CD4-positive, alpha-beta T cell (primary cell): ENCODE measurements around the gene TREH. TPM values are rescaled to one million over a fixed set of nuclear protein-coding genes. Genes with fewer than 3 reads are reported as not detected.

Experiments used
- ATAC-seq: fragments of 200-7000 bp; cut with Tn5 transposase; one replicate; pipeline ENCODE4 v1.10.0; 2022; ENCODE audit warnings: mild to moderate bottlenecking; ENCODE audit not compliant: poor library complexity
- CTCF ChIA-PET: fragments of 350-600 bp; sonication (Branson Sonifier 250); formaldehyde crosslinking; loops from one replicate; lab custom pipeline; 2021; ENCODE audit warnings: antibody characterized with exemption, inconsistent platforms; lab: Charles Lee
- POLR2A ChIA-PET: fragments of 350-600 bp; sonication (Branson Sonifier 250); formaldehyde crosslinking; loops from one replicate; lab custom pipeline; 2021; ENCODE audit warnings: antibody characterized with exemption, inconsistent platforms; lab: Charles Lee
- DNase-seq, 14 experiments: peaks; one replicate each; pipeline ENCODE4 v3.0.0-alpha.2; 2013 to 2020; ENCODE audit warnings: mixed read lengths in 2 of 14
- H3K27ac ChIP-seq, 2 donors: one replicate each; pipeline versions ENCODE4 v1.5.1 to v1.7.0; 2013; ENCODE audit warnings: low read length in 2 of 2, low read depth in 1 of 2, mild to moderate bottlenecking in 1 of 2
- H3K27me3 ChIP-seq, 2 experiments: 1 replicate in 1 of 2; 2 replicates in 1 of 2; pipeline versions ENCODE4 v1.6.1 to v1.7.0; 2013; ENCODE audit warnings: low read length in 2 of 2, control low read depth in 1 of 2, mild to moderate bottlenecking in 1 of 2, moderate library complexity in 1 of 2; ENCODE audit not compliant: insufficient read depth in 2 of 2, control insufficient read depth in 1 of 2
- H3K36me3 ChIP-seq: one replicate; pipeline ENCODE4 v1.6.1; 2013; ENCODE audit warnings: low read length, control low read depth; ENCODE audit not compliant: insufficient read depth
- H3K4me1 ChIP-seq: one replicate; pipeline ENCODE4 v1.6.1; 2013; ENCODE audit warnings: low read length, control low read depth; ENCODE audit not compliant: insufficient read depth
- H3K4me3 ChIP-seq: one replicate; pipeline ENCODE4 v1.5.1; 2013; ENCODE audit warnings: mild to moderate bottlenecking, low read length, moderate library complexity
- H3K9me3 ChIP-seq, 2 experiments: 1 replicate in 1 of 2; 2 replicates in 1 of 2; pipeline versions ENCODE4 v1.6.1 to v1.7.0; 2013; ENCODE audit warnings: low read length in 2 of 2, mild to moderate bottlenecking in 2 of 2, control low read depth in 1 of 2, moderate library complexity in 1 of 2; ENCODE audit not compliant: control insufficient read depth in 1 of 2, insufficient read depth in 1 of 2
- H3K27ac Mint-ChIP-seq: one replicate; pipeline ENCODE4 v1.8.0; 2020; ENCODE audit warnings: mixed read lengths
- H3K27me3 Mint-ChIP-seq: one replicate; pipeline ENCODE4 v1.8.0; 2021; ENCODE audit warnings: mixed read lengths
- H3K36me3 Mint-ChIP-seq: one replicate; pipeline ENCODE4 v1.8.0; 2021; ENCODE audit warnings: low read depth, mixed read lengths
- H3K4me1 Mint-ChIP-seq: one replicate; pipeline ENCODE4 v1.8.0; 2021; ENCODE audit warnings: low read depth, mixed read lengths
- H3K4me3 Mint-ChIP-seq: one replicate; pipeline ENCODE4 v1.8.0; 2020; ENCODE audit warnings: mild to moderate bottlenecking, mixed read lengths
- H3K9me3 Mint-ChIP-seq: one replicate; pipeline ENCODE4 v1.8.0; 2020; ENCODE audit warnings: mixed read lengths
- CTCF ChIP-seq: fragments of 200-600 bp; IDR thresholded peaks from one replicate; pipeline ENCODE4 v1.8.0; 2022; ENCODE audit warnings: antibody characterized with exemption, mild to moderate bottlenecking
- intact Hi-C, 2 experiments: fragments of 100-400 bp; cut with DNase I in 1 of 2; cut with micrococcal nuclease in 1 of 2; formaldehyde crosslinking; loops; one replicate each; pipeline versions ENCODE4 v1.15.1 to v1.9.0; 2023 to 2025; cut with DNase I, micrococcal nuclease
- total RNA-seq, 174 experiments: library from RNA in 2 of 174; stranded (reverse) in 2 of 174; gene quantifications; one replicate each; pipeline ENCODE4 v1.2.3 and lab custom pipeline; 2021 to 2026

The TREH gene
- total RNA-seq, 2 experiments from 2014 or later = not detected

- no peak for ATAC-seq
- Histone ChIP-seq H3K36me3 (no peaks in the 10 kb centered on the region), H3K27ac (no peak overlapping the region), H3K4me3 (no peak overlapping the region), H3K27me3 (no peaks in the 10 kb centered on the region), H3K9me3 (no peaks in the 10 kb centered on the region), H3K4me1 (peaks cover 12% of the 10 kb centered on the region)
- no peaks in the 10 kb centered on the region for H3K27me3 Mint-ChIP-seq
- intact Hi-C loops = loop anchor here in 1 of 2 experiments (5.0 kb wide), 3 partner anchors 61 to 511 kb away; partner anchors contain the start of gene UPK2
- ChIA-PET CTCF (interaction anchor here (1.4 kb wide), 1 partner anchor 32 kb away, joined by 5 read pairs; no protein-coding TSS in a partner anchor), POLR2A (interaction anchor here (0.6 kb wide), 1 partner anchor 39 kb away, joined by 3 read pairs; no protein-coding TSS in a partner anchor)
- H3K36me3 Mint-ChIP-seq = no peaks in the 10 kb centered on the region
- no peak for DNase-seq
- no peak overlapping the region for H3K4me3 Mint-ChIP-seq
- no peaks in the 10 kb centered on the region for H3K9me3 Mint-ChIP-seq
- TF ChIP-seq CTCF = no peak
- no peak overlapping the region for H3K27ac Mint-ChIP-seq
- H3K4me1 Mint-ChIP-seq = peaks cover 5% of the 10 kb centered on the region
These were observed 21.6 kb downstream of the TREH start for GRCh38 chr11:118657709-118658428.

GRCh38 chr11:118657238-118657637, 22.2 kb downstream of the TREH start:
- Histone ChIP-seq H3K27ac (no peak overlapping the region), H3K4me1 (peaks cover 17% of the 10 kb centered on the region), H3K27me3 (no peaks in the 10 kb centered on the region), H3K9me3 (no peaks in the 10 kb centered on the region), H3K36me3 (no peaks in the 10 kb centered on the region), H3K4me3 (no peak overlapping the region)
- TF ChIP-seq CTCF = no peak
- no peaks in the 10 kb centered on the region for H3K27me3 Mint-ChIP-seq
- H3K4me1 Mint-ChIP-seq = peaks cover 11% of the 10 kb centered on the region
- no peaks in the 10 kb centered on the region for H3K9me3 Mint-ChIP-seq
- no peaks in the 10 kb centered on the region for H3K36me3 Mint-ChIP-seq
- ATAC-seq = no peak
- intact Hi-C loops = loop anchor here in 1 of 2 experiments (5.0 kb wide), 3 partner anchors 60 to 510 kb away; partner anchors contain the start of gene UPK2
- no peak overlapping the region for H3K27ac Mint-ChIP-seq
- ChIA-PET POLR2A (no interaction called here), CTCF (interaction anchor here (1.4 kb wide), 1 partner anchor 33 kb away, joined by 5 read pairs; no protein-coding TSS in a partner anchor)
- no peak overlapping the region for H3K4me3 Mint-ChIP-seq
- DNase-seq = no peak

- no peaks in the 10 kb centered on the region for H3K9me3 Mint-ChIP-seq
- H3K4me1 Mint-ChIP-seq = peaks cover 12% of the 10 kb centered on the region
- intact Hi-C loops = loop anchor here in 1 of 2 experiments (5.0 kb wide), 3 partner anchors 59 to 509 kb away; partner anchors contain the start of gene UPK2
These were observed 22.8 kb downstream of the TREH start for GRCh38 chr11:118656563-118657165.

More at GRCh38 chr11:118656563-118657165, 22.8 kb downstream of the TREH start:
- no peak for ATAC-seq
- DNase-seq = no peak
- Histone ChIP-seq H3K27ac (no peak overlapping the region), H3K4me1 (peaks cover 17% of the 10 kb centered on the region), H3K9me3 (no peaks in the 10 kb centered on the region), H3K27me3 (no peaks in the 10 kb centered on the region), H3K4me3 (no peak overlapping the region), H3K36me3 (no peaks in the 10 kb centered on the region)
- H3K4me3 Mint-ChIP-seq = no peak overlapping the region
- no peak for TF ChIP-seq CTCF
- H3K36me3 Mint-ChIP-seq = no peaks in the 10 kb centered on the region
- H3K27me3 Mint-ChIP-seq = no peaks in the 10 kb centered on the region
- POLR2A ChIA-PET = no interaction called here
- CTCF ChIA-PET = interaction anchor here (1.4 kb wide), 1 partner anchor 33 kb away, joined by 5 read pairs; no protein-coding TSS in a partner anchor
- H3K27ac Mint-ChIP-seq = no peak overlapping the region
